KMS-11 (cell line): ENCODE measurements around the gene BNC1.

Experiments used
- H2AFZ ChIP-seq: fragments of 200-600 bp; sonication (generic); 2 replicates; pipeline ENCODE4 v1.6.1; 2016; ENCODE audit warnings: antibody characterized with exemption, mixed run types, low read depth
- H3K27ac ChIP-seq: fragments of 200-600 bp; sonication (generic); 2 replicates; pipeline ENCODE4 v1.6.1; 2016; ENCODE audit warnings: mild to moderate bottlenecking, mixed run types
- H3K27me3 ChIP-seq: fragments of 200-600 bp; sonication (generic); 2 replicates; pipeline ENCODE4 v1.6.1; 2017; ENCODE audit warnings: mild to moderate bottlenecking, low read depth, mixed run types, moderate library complexity; ENCODE audit not compliant: insufficient read depth
- H3K36me3 ChIP-seq: fragments of 200-600 bp; sonication (generic); 2 replicates; pipeline ENCODE4 v1.6.1; 2017; ENCODE audit warnings: mild to moderate bottlenecking, mixed run types; ENCODE audit not compliant: insufficient read depth
- H3K4me1 ChIP-seq: fragments of 200-600 bp; sonication (generic); 2 replicates; pipeline ENCODE4 v1.6.1; 2016; ENCODE audit warnings: mild to moderate bottlenecking, low read depth, mixed run types; ENCODE audit not compliant: poor library complexity, severe bottlenecking
- H3K4me2 ChIP-seq: fragments of 200-600 bp; sonication (generic); 2 replicates; pipeline ENCODE4 v1.7.0; 2016; ENCODE audit warnings: mild to moderate bottlenecking, mixed run types
- H3K4me3 ChIP-seq: fragments of 200-600 bp; sonication (generic); IDR thresholded peaks from 2 replicates; pipeline ENCODE4 v1.6.1; 2017; ENCODE audit warnings: low read depth, low read length, mixed read lengths; ENCODE audit not compliant: insufficient read depth
- H3K79me2 ChIP-seq: fragments of 200-600 bp; sonication (generic); 2 replicates; pipeline ENCODE4 v1.6.1; 2016; ENCODE audit warnings: low read depth, mixed run types; ENCODE audit not compliant: insufficient read depth
- H3K9ac ChIP-seq: fragments of 200-600 bp; sonication (generic); 2 replicates; pipeline ENCODE4 v1.6.1; 2016; ENCODE audit warnings: mild to moderate bottlenecking, mixed run types
- H4K20me1 ChIP-seq: fragments of 200-600 bp; sonication (generic); 2 replicates; pipeline ENCODE4 v1.6.1; 2016; ENCODE audit warnings: mild to moderate bottlenecking, mixed run types; ENCODE audit not compliant: insufficient read depth
- TF ChIP-seq, protein P1 (sequence below): fragments of 200-600 bp; sonication (generic); conservative IDR thresholded peaks from 2 replicates; pipeline ENCODE4 v1.6.1; 2017; ENCODE audit warnings: low read depth, mild to moderate bottlenecking, antibody characterized with exemption, low read length, moderate library complexity, mixed read lengths

BNC1 gene

GRCh38 chr15:83318861-83319415 lies 34.5 kb upstream of the BNC1 start:
- no peaks in the 10 kb centered on the region for H3K4me1 ChIP-seq
- no peak overlapping the region for H3K27ac ChIP-seq
- H2AFZ ChIP-seq: no peak overlapping the region
- H3K36me3 ChIP-seq: no peaks in the 10 kb centered on the region
- no peaks in the 10 kb centered on the region for H4K20me1 ChIP-seq
- H3K9ac ChIP-seq: no peak overlapping the region
- H3K27me3 ChIP-seq: no peaks in the 10 kb centered on the region
- no peak overlapping the region for H3K4me3 ChIP-seq
- no peaks in the 10 kb centered on the region for H3K79me2 ChIP-seq
- TF ChIP-seq, protein P1, sequence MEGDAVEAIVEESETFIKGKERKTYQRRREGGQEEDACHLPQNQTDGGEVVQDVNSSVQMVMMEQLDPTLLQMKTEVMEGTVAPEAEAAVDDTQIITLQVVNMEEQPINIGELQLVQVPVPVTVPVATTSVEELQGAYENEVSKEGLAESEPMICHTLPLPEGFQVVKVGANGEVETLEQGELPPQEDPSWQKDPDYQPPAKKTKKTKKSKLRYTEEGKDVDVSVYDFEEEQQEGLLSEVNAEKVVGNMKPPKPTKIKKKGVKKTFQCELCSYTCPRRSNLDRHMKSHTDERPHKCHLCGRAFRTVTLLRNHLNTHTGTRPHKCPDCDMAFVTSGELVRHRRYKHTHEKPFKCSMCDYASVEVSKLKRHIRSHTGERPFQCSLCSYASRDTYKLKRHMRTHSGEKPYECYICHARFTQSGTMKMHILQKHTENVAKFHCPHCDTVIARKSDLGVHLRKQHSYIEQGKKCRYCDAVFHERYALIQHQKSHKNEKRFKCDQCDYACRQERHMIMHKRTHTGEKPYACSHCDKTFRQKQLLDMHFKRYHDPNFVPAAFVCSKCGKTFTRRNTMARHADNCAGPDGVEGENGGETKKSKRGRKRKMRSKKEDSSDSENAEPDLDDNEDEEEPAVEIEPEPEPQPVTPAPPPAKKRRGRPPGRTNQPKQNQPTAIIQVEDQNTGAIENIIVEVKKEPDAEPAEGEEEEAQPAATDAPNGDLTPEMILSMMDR: no peak
- H3K4me2 ChIP-seq: no peak overlapping the region

DNA sequence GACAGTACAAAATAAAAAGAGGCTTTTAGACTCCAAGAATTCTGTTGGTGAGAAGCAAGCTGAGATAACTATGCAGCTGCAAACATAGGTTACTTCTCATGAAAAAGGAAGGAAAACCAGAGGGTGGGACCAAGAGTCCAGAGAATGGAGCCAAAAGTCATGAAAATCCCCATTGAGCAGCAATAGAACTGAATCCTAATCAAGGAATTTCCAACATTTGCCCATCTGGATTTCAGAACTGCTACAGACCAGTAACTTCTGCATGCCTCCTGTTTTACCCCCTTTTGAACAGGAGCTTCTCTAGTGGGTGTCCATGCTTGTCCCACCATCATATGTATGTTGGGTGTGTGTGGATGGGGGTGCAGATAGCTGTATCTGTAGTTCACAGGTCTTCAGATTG lies 33.6 kb upstream of the BNC1 start:
- H3K36me3 ChIP-seq: no peaks in the 10 kb centered on the region
- H3K4me2 ChIP-seq: no peak overlapping the region
- no peaks in the 10 kb centered on the region for H3K27me3 ChIP-seq
- H4K20me1 ChIP-seq: no peaks in the 10 kb centered on the region
- H3K79me2 ChIP-seq: no peaks in the 10 kb centered on the region
- no peaks in the 10 kb centered on the region for H3K4me1 ChIP-seq
- H2AFZ ChIP-seq: no peak overlapping the region
- H3K4me3 ChIP-seq: no peak overlapping the region
- H3K27ac ChIP-seq: no peak overlapping the region
- H3K9ac ChIP-seq: no peak overlapping the region
- TF ChIP-seq, protein P1: no peak

DNA sequence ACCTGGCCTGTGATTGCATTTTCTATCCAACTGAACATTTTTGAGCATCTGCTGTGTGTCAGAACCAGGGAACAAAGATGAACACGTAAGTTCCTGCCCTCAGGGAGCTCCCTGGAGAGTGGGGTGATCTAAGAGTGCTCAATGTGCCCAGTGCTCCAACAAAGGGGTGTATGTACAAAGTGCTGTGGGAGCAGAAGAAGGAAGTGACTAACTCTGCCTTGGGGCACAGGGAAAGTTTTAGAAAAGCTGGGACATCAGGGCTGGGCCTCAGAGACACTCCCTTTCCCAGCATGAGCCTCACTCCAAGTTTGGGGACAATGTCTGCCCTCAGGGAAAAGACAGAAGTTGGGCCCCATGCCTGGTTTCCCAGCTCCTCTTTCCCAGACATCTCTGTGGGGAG lies 27.6 kb upstream of the BNC1 start:
- H3K27ac ChIP-seq: no peak overlapping the region
- no peaks in the 10 kb centered on the region for H3K79me2 ChIP-seq
- no peaks in the 10 kb centered on the region for H3K36me3 ChIP-seq
- H3K27me3 ChIP-seq: no peaks in the 10 kb centered on the region
- no peak overlapping the region for H3K4me3 ChIP-seq
- no peaks in the 10 kb centered on the region for H4K20me1 ChIP-seq
- TF ChIP-seq, protein P1: no peak
- peaks cover 2% of the 10 kb centered on the region for H3K4me1 ChIP-seq
- no peak overlapping the region for H3K4me2 ChIP-seq
- H2AFZ ChIP-seq: no peak overlapping the region
- H3K9ac ChIP-seq: no peak overlapping the region

DNA sequence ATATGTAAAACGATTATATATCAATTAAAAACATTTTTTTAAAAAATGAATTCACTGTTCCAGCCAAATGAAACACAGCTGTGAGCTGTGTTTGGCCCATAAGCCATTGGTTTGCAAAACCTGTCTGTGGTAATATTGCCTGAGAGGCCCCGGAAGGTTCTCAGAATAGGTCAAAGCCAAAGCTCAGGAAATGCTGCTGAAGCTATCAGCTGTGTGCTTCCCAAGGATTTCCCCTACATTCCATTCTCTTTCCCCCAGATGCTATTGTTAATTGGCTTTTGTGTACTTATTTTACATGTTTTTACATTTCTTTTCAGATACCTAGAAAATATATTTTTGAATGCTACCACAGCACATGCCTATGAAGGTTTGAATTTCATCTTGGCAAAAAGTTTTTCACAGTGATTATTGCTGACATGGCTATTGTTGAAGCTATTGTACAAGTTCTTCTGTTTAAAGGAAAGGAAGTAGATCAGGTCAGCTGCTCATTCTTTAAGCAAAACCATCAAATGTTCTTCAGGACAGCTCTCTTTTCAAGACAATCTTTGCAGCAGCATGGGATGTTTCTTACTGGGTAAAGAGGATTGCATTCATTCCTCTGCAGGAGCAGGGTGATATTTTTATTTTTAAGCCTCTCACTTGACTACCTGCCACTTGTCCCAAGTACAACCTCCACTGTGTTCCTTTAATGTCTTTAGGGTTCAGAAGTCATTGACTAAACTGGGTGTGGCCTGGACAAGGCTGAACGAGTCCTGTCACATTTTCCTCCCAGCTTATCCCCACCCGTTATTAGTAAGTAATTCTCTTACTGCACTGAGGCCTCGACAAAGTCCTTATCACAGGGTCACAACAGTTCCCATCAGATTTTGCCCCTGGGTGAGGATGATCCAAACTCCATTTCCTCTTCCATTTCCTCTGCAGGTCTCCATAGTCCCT lies 26.3 kb upstream of the BNC1 start:
- Histone ChIP-seq H3K27ac (no peak overlapping the region), H2AFZ (no peak overlapping the region), H3K4me3 (no peak overlapping the region), H3K27me3 (no peaks in the 10 kb centered on the region), H4K20me1 (no peaks in the 10 kb centered on the region), H3K79me2 (no peaks in the 10 kb centered on the region), H3K9ac (no peak overlapping the region), H3K4me2 (no peak overlapping the region), H3K36me3 (no peaks in the 10 kb centered on the region), H3K4me1 (peaks cover 2% of the 10 kb centered on the region)
- TF ChIP-seq, protein P1: no peak
